Spleen (tissue), 7 donors: Measurements from ENCODE around the gene INSR.

Experiments used
- POLR2A ChIP-seq, 3 donors: fragments of 450-650 bp; IDR thresholded peaks; one replicate each; pipeline ENCODE4 v1.5.1; 2017; ENCODE audit warnings: antibody characterized with exemption in 3 of 3, mild to moderate bottlenecking in 1 of 3
- TF ChIP-seq, protein P1 (sequence below), 11 experiments: fragments of 200-600 bp in 7 of 11; fragments of 450-650 bp in 4 of 11; sonication (generic) in 4 of 11; IDR thresholded peaks in 8 of 11; conservative IDR thresholded peaks in 3 of 11; 1 replicate in 7 of 11; 2 replicates in 4 of 11; pipeline versions ENCODE4 v1.4.0 to v1.8.0; 2016 to 2021; ENCODE audit warnings: antibody characterized with exemption in 11 of 11, inconsistent platforms in 4 of 11, mild to moderate bottlenecking in 1 of 11
- donor health status: DM: no; HTN: no; CAD: no; lungs with moderate emphysema.
- donor health status: DM: no; HTN: no; CAD: no.
- donor health status: DM: no; HTN: no; CAD: no.

DNA sequence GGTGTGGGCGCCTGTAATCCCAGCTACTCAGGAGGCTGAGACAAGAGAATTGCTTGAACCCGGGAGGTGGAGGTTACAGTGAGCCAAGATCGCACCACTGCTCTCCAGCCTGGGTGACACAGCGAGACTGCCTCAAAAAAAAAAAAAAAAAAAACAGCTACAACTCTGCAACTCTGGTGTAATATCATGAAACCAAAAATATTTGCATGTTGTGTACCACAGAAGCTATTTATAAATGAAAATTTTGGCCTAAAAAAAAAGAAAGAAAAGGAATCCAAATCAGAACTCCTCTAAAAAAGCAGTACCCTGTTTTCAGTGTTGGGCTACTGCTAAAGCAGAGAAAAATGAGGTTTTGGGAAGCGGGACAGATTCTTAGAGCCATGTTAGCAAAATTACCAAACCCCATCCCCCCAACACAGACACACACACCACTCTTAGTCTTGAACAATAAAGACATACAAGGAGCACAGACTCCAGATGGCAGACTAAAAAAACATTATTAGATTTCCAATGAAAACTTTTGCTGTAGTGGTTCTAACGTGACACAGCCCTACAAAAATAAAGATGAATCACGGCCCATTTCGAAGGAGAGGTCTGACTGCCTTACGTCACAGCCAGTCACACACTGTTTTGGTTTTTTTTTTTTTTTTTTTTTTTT is 51.5 kb downstream of the INSR start:
- TF ChIP-seq POLR2A (IDR thresholded peaks at IDR 0.05) = no peak
- TF ChIP-seq, protein P1, sequence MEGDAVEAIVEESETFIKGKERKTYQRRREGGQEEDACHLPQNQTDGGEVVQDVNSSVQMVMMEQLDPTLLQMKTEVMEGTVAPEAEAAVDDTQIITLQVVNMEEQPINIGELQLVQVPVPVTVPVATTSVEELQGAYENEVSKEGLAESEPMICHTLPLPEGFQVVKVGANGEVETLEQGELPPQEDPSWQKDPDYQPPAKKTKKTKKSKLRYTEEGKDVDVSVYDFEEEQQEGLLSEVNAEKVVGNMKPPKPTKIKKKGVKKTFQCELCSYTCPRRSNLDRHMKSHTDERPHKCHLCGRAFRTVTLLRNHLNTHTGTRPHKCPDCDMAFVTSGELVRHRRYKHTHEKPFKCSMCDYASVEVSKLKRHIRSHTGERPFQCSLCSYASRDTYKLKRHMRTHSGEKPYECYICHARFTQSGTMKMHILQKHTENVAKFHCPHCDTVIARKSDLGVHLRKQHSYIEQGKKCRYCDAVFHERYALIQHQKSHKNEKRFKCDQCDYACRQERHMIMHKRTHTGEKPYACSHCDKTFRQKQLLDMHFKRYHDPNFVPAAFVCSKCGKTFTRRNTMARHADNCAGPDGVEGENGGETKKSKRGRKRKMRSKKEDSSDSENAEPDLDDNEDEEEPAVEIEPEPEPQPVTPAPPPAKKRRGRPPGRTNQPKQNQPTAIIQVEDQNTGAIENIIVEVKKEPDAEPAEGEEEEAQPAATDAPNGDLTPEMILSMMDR (IDR thresholded peaks at IDR 0.05 in 8 of 11, conservative IDR thresholded peaks at IDR 0.05 in 3 of 11) = no peak
